ENCODE measurements around the gene PLEKHA4. TPM values are rescaled to one million over a fixed set of nuclear protein-coding genes. Genes with fewer than 3 reads are reported as not detected.

PLEKHA4 gene
- total and polyA plus RNA-seq, 9 of the 15 experiments (the other 6 are each of a cell fraction or from before 2014, with no cell fraction given) = 0.07 to 30.8 (median 11.4) TPM

DNA sequence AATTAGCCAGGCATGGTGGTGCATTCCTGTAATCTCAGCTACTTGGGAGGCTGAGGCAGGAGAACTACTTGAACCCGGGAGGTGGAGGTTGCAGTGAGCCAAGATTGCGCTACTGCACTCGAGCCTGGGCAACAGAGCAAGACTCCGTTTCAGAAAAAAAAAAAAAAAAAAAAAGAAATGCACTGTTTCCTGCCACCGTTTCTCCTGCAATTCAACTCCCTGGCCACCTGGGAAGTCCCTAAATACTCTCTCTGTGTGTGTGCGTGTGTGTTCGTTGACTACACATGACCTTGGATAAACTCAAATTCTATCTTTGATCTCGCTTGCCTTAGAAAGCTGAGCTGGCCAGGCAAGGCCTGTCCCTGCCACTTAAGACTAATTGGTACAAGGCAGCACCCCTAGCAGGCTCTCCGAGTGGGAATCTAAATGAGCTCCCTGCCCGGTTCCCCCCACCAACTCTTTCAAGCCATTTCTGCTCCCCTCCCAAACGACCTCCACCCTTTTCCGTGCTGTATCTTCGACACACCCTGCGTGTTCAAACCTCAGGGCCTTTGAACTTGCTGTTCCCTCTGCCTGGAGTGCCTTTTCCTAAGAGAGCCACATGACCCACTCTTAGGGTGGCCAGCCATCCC is 52.4 kb downstream of the PLEKHA4 start (continued):
- 0 out of 6 replicates have a peak, but pooled peaks of 1 of the 3 experiments have one; percentile 8 for TF ChIP-seq CTCF (IDR thresholded peaks at IDR 0.05 in 2 of 3, conservative IDR thresholded peaks at IDR 0.05 in 1 of 3; ENCODE audit: insufficient read depth in 2 of 3, low read depth in 1 of 3, low read length in 3 of 3)

DNA sequence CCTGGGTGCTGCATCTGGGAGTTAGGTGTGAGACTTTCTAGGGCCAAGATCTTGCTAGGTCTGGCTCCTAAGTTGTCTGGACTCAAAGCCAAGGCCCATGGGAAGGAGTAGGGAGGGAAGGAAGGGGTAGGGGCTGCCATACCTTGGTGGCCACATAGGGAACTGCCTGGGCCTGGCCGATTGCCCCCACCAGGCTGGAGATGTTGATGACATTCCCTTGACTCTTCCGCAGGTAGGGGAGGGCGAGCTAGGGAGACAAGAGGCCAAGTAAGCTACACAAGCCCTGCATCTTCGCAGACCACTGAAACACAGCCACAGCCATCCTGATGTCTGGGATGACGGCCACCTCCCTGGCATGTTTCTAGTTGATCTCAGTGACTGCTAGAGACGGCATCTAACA is 53.5 kb downstream of the PLEKHA4 start:
- Histone ChIP-seq H2AFZ (ENCODE audit: low read depth, low read length) (no peak overlapping the region), H3K27ac (ENCODE audit: extremely low read depth, low read depth, low read length) (no peak overlapping the region), H3K36me3 (ENCODE audit: control insufficient read depth, insufficient read depth, low read length) (no peaks in the 10 kb centered on the region), H3K4me1 (replicated peaks in 1 of 2; ENCODE audit: control insufficient read depth in 2 of 2, insufficient read depth in 2 of 2, low read length in 2 of 2) (peaks cover 12 to 46% of the 10 kb centered on the region in 2 experiments), H3K4me3 (no peak overlapping the region), H3K4me2 (ENCODE audit: insufficient read depth, low read length) (no peak overlapping the region), H3K9me3 (replicated peaks; ENCODE audit: control insufficient read depth, insufficient read depth, low read depth, low read length) (no peaks in the 10 kb centered on the region), H4K20me1 (replicated peaks; ENCODE audit: control insufficient read depth, insufficient read depth, low read length) (no peaks in the 10 kb centered on the region), H3K9ac (ENCODE audit: insufficient read depth in 1 of 2, low read depth in 2 of 2, low read length in 2 of 2) (peak overlapping the region in 1 of 2 experiments; percentile 73; a peak in 1 of 4 replicates), H3K79me2 (ENCODE audit: control insufficient read depth, insufficient read depth, low read length) (peaks cover 13% of the 10 kb centered on the region), H3K27me3 (ENCODE audit: control insufficient read depth in 2 of 2, insufficient read depth in 2 of 2, low read length in 2 of 2) (no peaks in the 10 kb centered on the region), H3K9me1 (ENCODE audit: control insufficient read depth, insufficient read depth, low read length) (no peaks in the 10 kb centered on the region)
- in situ Hi-C loops (cut with MboI) (no loop called here), intact Hi-C loops (cut with micrococcal nuclease) (no loop called here)
- FAIRE-seq = no peak
- ChIA-PET POLR2A (no interaction called here), CTCF (ENCODE audit: low intra/inter-chr PET ratio) (no interaction called here)
- DNase-seq (ENCODE audit: extremely low read depth in 1 of 4, low spot score in 3 of 4) = peak in 1 of 4 experiments; percentile 9
- 78% methylated on average over 6 of the region's 6 CpGs for WGBS (ENCODE audit: insufficient coverage, low coverage, missing lambda C conversion rate)
- TF ChIP-seq, protein P1, sequence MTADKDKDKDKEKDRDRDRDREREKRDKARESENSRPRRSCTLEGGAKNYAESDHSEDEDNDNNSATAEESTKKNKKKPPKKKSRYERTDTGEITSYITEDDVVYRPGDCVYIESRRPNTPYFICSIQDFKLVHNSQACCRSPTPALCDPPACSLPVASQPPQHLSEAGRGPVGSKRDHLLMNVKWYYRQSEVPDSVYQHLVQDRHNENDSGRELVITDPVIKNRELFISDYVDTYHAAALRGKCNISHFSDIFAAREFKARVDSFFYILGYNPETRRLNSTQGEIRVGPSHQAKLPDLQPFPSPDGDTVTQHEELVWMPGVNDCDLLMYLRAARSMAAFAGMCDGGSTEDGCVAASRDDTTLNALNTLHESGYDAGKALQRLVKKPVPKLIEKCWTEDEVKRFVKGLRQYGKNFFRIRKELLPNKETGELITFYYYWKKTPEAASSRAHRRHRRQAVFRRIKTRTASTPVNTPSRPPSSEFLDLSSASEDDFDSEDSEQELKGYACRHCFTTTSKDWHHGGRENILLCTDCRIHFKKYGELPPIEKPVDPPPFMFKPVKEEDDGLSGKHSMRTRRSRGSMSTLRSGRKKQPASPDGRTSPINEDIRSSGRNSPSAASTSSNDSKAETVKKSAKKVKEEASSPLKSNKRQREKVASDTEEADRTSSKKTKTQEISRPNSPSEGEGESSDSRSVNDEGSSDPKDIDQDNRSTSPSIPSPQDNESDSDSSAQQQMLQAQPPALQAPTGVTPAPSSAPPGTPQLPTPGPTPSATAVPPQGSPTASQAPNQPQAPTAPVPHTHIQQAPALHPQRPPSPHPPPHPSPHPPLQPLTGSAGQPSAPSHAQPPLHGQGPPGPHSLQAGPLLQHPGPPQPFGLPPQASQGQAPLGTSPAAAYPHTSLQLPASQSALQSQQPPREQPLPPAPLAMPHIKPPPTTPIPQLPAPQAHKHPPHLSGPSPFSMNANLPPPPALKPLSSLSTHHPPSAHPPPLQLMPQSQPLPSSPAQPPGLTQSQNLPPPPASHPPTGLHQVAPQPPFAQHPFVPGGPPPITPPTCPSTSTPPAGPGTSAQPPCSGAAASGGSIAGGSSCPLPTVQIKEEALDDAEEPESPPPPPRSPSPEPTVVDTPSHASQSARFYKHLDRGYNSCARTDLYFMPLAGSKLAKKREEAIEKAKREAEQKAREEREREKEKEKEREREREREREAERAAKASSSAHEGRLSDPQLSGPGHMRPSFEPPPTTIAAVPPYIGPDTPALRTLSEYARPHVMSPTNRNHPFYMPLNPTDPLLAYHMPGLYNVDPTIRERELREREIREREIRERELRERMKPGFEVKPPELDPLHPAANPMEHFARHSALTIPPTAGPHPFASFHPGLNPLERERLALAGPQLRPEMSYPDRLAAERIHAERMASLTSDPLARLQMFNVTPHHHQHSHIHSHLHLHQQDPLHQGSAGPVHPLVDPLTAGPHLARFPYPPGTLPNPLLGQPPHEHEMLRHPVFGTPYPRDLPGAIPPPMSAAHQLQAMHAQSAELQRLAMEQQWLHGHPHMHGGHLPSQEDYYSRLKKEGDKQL (CRISPR knock-in tag; IDR thresholded peaks at IDR 0.05; ENCODE audit: borderline replicate concordance) = no peak
- TF ChIP-seq TEAD4 (IDR thresholded peaks at IDR 0.05; ENCODE audit: low read length) = no peak
- 0 out of 2 replicates have a peak, but pooled peaks have one; percentile 24 for TF ChIP-seq TEAD4 (CRISPR knock-in tag; IDR thresholded peaks at IDR 0.05; ENCODE audit: borderline replicate concordance)
- TF ChIP-seq CTCF (IDR thresholded peaks at IDR 0.05 in 2 of 3, conservative IDR thresholded peaks at IDR 0.05 in 1 of 3; ENCODE audit: insufficient read depth in 2 of 3, low read depth in 1 of 3, low read length in 3 of 3) = 0 out of 6 replicates have a peak, but pooled peaks of 1 of the 3 experiments have one; percentile 5
- no TSS peak for BruUV-seq (replicated peaks)
- no peak for ATAC-seq
